Esophagus (tissue), 2 donors: Measurements from ENCODE around the gene LRRK1. TPM values are rescaled to one million over a fixed set of nuclear protein-coding genes. Genes with fewer than 3 reads are reported as not detected.
"Not testable (repeated sequence)": the region's sequence is repeated elsewhere in the genome, so short reads cannot be mapped to it uniquely, and the experiment has no call there.

Source experiments
- H3K27ac ChIP-seq, 2 donors: one replicate each; pipeline ENCODE4 v1.5.1; 2013; ENCODE audit warnings: low read depth in 2 of 2, mild to moderate bottlenecking in 2 of 2, inconsistent platforms in 1 of 2, low read length in 1 of 2, moderate library complexity in 1 of 2
- H3K27me3 ChIP-seq, 2 donors: one replicate each; pipeline ENCODE4 v1.6.1; 2013; ENCODE audit warnings: low read length in 2 of 2, control low read depth in 1 of 2, mild to moderate bottlenecking in 1 of 2; ENCODE audit not compliant: insufficient read depth in 2 of 2, control insufficient read depth in 1 of 2
- H3K36me3 ChIP-seq, 2 donors: one replicate each; pipeline ENCODE4 v1.6.1; 2013; ENCODE audit warnings: low read length in 1 of 2; ENCODE audit not compliant: control insufficient read depth in 2 of 2, insufficient read depth in 2 of 2
- H3K4me1 ChIP-seq, 2 donors: one replicate each; pipeline ENCODE4 v1.6.1; 2013; ENCODE audit warnings: low read length in 1 of 2; ENCODE audit not compliant: control insufficient read depth in 2 of 2, insufficient read depth in 2 of 2
- H3K4me3 ChIP-seq, 2 donors: one replicate each; pipeline ENCODE4 v1.5.1; 2013; ENCODE audit warnings: low read length in 2 of 2, mild to moderate bottlenecking in 2 of 2, low read depth in 1 of 2, moderate library complexity in 1 of 2
- H3K9me3 ChIP-seq, 2 donors: one replicate each; pipeline ENCODE4 v1.6.1; 2013; ENCODE audit warnings: mild to moderate bottlenecking in 2 of 2, low read depth in 1 of 2, low read length in 1 of 2, moderate library complexity in 1 of 2; ENCODE audit not compliant: control insufficient read depth in 2 of 2, insufficient read depth in 1 of 2
- WGBS, 2 donors: extraction: QIAGEN DNeasy Blood & Tissue Kit; methylation state at CpG; one replicate each; pipeline ENCODE4 v1.1.7; 2013; 5-methylcytosine and 5-hydroxymethylcytosine counted together
- polyA plus RNA-seq, 2 donors: library from polyadenylated mRNA; stranded (reverse); fragments of 200-250 nt; gene quantifications; one replicate each; pipeline ENCODE4 v1.2.3, GENCODE V29; 2013
- donor health status: healthy with polysubstance abuse.
- donor health status: Bipolar disorder and iron deficiency.

Gene LRRK1
- polyA plus RNA-seq, 2 donors = 4.4 to 7.0 TPM

DNA sequence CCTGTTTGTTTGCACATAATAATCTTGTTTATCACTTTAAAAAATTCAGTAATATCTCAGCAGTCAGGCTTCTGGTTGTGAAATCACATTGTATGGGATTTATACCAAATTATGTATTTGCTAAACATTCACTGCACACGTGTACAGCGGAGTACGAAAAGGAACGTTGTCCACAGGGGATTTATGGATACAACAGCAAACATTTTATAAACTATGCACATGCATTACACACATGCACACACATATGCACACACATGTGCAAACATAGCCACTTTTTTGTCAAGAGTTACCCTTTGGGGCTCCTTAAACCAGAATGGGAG, 150.5 kb downstream of the LRRK1 start:
- Histone ChIP-seq H3K36me3 (peaks cover 0 to 12% of the 10 kb centered on the region in 2 donors), H3K27me3 (no peaks in the 10 kb centered on the region), H3K4me1 (peaks cover 0 to 1% of the 10 kb centered on the region in 2 donors), H3K4me3 (no peak overlapping the region), H3K9me3 (no peaks in the 10 kb centered on the region), H3K27ac (no peak overlapping the region)
- 74 to 79% methylated on average over 4 of the region's 4 CpGs for WGBS, 2 donors

DNA sequence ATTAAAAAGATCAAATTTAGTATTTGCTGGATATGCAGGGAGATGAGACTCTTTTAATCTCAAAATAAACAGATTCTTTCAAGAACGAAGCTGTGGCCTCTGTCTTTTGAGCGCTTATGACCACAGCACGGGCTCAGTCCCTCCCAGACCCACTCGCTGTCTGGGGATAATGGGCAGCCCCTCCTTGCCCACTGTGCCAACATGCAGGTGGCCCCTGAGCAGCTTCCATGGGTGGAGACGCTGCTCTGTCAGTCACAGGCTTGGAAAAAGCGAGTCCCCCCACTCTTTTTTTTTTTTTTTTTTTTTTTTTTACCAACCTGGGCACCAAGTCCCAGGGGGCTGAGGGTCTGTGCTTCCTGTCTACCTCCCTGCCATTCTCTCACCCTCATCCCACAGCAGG, 150.9 kb downstream of the LRRK1 start:
- H3K9me3 ChIP-seq = no peaks in the 10 kb centered on the region
- 77 to 81% methylated on average over 6 of the region's 6 CpGs for WGBS, 2 donors
- no peaks in the 10 kb centered on the region for H3K27me3 ChIP-seq
- peak overlapping the region; percentile 35 to 50 for H3K27ac ChIP-seq
- H3K4me3 ChIP-seq = no peak overlapping the region
- H3K4me1 ChIP-seq = peaks cover 0 to 1% of the 10 kb centered on the region in 2 donors
- H3K36me3 ChIP-seq = peaks cover 0 to 12% of the 10 kb centered on the region in 2 donors

DNA sequence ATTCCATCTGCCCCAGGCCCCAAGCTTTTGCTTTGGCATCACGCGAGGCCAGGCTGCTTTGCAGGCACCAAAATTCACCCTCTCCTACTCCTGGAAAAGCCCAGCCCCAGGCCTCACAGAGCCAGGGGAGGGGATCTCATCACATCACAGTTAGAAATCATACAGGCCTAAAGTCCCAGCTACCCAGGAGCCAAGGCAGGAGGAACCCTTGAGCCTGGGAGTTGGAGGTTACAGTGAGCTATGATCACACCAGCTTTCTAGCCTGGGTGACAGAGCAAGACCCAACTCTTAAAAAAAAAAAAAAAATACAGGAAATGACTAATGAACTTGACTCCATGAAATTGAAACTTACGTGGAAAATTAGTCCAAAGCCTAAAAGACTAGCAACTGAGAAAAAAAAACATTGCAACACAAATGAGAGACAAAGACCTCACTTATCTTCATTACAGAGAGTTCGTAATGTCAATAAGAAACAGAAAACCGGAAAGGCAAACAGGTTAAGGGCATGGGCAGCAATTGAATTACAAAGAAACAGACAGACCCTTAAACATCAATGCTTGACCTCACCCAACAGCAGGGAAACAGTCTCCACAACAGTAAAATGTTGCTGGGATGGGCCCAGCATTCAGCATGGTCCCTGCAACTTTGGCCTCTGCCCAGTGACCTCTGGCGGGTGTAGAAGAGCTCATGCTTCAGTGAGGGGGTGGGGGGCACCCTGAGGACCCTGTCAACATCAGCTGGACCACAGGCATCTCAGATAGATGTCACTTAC, 151.5 kb downstream of the LRRK1 start:
- no peaks in the 10 kb centered on the region for H3K9me3 ChIP-seq
- 65 to 80% methylated on average over 6 of the region's 6 CpGs for WGBS, 2 donors
- H3K4me3 ChIP-seq = no peak overlapping the region
- H3K27me3 ChIP-seq = no peaks in the 10 kb centered on the region
- H3K27ac ChIP-seq = peak overlapping the region; percentile 50 to 62
- peaks cover 0 to 6% of the 10 kb centered on the region in 2 donors for H3K36me3 ChIP-seq
- H3K4me1 ChIP-seq = peaks cover 0 to 1% of the 10 kb centered on the region in 2 donors

DNA sequence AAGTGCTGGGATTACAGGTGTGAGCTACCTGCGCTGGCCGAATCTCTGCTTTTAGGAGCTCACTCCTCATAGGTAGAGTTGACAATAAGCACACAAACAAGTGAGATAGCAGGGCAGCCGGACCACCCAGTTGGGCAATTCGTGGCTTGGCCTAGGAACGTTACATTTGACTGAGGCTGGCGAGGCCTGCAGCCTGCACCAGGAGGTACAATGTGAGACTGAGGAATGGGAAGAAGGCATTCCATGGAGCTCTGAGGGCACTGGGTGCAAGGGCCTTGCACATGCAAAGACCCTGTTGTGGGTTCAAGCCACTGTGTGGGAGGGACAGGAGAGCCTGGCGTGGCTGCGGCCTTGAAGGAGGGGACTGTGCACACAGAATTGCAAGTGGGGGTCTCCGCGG, 152.5 kb downstream of the LRRK1 start:
- no peaks in the 10 kb centered on the region for H3K27me3 ChIP-seq
- H3K4me1 ChIP-seq = peaks cover 0 to 1% of the 10 kb centered on the region in 2 donors
- peaks cover 0 to 3% of the 10 kb centered on the region in 2 donors for H3K36me3 ChIP-seq
- WGBS, 2 donors = 94 to 96% methylated on average over 10 of the region's 10 CpGs
- no peak overlapping the region for H3K27ac ChIP-seq
- H3K4me3 ChIP-seq = no peak overlapping the region
- no peaks in the 10 kb centered on the region for H3K9me3 ChIP-seq

DNA sequence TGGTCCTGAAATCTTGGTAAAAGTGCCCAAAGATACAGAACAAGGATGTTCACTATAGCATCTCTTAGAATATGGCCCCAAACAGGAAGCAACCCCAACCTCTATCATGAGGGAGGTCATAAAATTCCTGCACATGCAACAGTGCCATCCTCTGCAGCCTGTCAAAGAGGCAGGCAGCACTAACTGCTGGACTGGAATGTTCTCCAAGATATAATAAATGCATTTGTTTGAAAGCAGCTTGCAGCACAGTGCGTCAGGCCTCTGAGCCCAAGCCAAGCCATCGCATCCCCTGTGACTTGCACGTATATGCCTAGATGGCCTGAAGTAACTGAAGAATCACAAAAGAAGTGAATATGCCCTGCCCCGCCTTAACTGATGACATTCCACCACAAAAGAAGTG, 153.1 kb downstream of the LRRK1 start:
- WGBS, 2 donors = 86 to 95% methylated on average over 4 of the region's 4 CpGs
- not testable (repeated sequence) for H3K4me3 ChIP-seq, H3K4me1 ChIP-seq, H3K27ac ChIP-seq, H3K9me3 ChIP-seq, H3K36me3 ChIP-seq, H3K27me3 ChIP-seq

DNA sequence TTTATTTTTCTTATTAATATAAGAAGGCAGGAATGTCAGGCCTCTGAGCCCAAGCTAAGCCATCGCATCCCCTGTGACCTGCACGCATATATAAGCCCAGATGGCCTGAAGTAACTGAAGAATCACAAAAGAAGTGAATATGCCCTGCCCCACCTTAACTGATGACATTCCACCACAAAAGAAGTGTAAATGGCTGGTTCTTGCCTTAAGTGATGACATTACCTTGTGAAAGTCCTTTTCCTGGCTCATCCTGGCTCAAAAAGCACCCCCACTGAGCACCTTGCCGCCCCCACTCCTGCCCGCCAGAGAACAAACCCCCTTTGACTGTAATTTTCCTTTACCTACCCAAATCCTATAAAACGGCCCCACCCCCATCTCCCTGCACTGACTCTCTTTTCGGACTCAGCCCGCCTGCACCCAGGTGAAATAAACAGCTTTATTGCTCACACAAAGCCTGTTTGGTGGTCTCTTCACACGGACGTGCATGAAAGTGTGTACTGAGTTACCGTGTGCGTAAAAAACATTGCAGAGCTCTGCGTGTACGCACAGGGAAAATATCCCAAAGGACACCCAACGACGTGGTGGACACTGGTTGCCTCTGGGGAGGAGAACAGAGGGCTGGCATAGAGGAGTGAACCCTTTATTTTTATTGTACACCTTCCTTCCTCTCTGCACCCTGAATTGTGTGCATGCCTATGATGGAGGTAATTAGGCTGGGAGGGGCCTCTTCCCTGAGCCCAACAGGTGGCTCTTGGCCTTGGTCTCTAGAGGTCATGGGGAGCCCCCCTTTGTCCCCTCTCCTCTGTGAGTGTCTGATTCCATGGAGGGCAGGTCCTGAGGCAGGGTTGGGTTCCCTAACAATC, 158.9 kb downstream of the LRRK1 start:
- not testable (repeated sequence) for H3K36me3 ChIP-seq, H3K9me3 ChIP-seq, H3K4me1 ChIP-seq, H3K4me3 ChIP-seq, H3K27me3 ChIP-seq, H3K27ac ChIP-seq
- WGBS, 2 donors = 85 to 89% methylated on average over 15 of the region's 15 CpGs

DNA sequence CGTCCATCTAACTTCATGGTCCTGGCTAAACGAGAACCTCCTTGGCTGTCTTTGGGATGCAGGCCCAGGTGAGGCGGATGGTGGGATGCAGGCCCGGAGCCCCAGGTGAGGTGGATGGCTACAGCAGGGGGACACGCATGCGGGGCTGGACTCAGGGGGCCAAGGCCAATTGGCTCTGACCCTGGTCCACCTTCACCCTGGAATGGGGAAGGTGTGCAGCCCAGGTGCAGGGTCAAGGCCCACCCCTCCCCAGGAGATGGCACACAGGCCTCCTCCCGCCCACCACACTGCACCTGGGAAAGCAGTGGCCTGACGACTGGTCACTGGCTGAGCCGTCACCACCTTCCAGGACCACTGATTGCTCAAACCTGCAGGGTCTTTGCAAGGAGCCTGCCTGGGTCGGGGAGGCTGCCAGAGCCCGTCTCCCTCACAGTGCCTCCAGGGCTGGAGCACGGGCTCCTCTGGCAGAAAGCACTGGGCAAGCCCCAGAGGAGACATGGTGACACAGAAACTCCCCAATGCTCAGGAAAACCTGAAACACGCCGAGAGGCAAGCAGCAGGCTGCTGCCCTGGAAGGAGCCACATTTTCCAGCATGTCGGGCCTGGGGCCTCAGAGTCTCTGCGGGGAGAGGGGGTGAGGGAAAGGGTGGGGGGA, 159.6 kb downstream of the LRRK1 start:
- WGBS, 2 donors = 83 to 88% methylated on average over 16 of the region's 16 CpGs
- H3K4me1 ChIP-seq = no peaks in the 10 kb centered on the region
- H3K36me3 ChIP-seq = no peaks in the 10 kb centered on the region
- no peaks in the 10 kb centered on the region for H3K27me3 ChIP-seq
- H3K4me3 ChIP-seq = no peak overlapping the region
- H3K27ac ChIP-seq = no peak overlapping the region
- no peaks in the 10 kb centered on the region for H3K9me3 ChIP-seq

DNA sequence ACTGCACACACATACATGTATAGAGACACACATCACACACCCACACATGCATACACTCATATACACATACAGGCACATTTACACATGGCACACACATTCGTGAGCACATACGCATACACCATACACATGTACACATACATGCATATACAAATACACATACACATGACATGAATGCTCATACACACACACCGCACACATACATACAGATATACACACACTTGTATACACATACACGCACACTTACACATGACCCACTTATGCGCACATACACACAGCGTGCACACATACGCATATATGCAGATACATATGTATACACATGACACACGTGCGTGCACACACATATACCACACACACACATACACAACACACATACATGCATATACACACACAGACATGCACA, 162.7 kb downstream of the LRRK1 start:
- Histone ChIP-seq H3K36me3 (no peaks in the 10 kb centered on the region), H3K4me1 (no peaks in the 10 kb centered on the region), H3K4me3 (no peak overlapping the region), H3K27ac (no peak overlapping the region), H3K9me3 (no peaks in the 10 kb centered on the region), H3K27me3 (no peaks in the 10 kb centered on the region)
- WGBS, 2 donors = 97 to 98% methylated on average over 9 of the region's 9 CpGs

DNA sequence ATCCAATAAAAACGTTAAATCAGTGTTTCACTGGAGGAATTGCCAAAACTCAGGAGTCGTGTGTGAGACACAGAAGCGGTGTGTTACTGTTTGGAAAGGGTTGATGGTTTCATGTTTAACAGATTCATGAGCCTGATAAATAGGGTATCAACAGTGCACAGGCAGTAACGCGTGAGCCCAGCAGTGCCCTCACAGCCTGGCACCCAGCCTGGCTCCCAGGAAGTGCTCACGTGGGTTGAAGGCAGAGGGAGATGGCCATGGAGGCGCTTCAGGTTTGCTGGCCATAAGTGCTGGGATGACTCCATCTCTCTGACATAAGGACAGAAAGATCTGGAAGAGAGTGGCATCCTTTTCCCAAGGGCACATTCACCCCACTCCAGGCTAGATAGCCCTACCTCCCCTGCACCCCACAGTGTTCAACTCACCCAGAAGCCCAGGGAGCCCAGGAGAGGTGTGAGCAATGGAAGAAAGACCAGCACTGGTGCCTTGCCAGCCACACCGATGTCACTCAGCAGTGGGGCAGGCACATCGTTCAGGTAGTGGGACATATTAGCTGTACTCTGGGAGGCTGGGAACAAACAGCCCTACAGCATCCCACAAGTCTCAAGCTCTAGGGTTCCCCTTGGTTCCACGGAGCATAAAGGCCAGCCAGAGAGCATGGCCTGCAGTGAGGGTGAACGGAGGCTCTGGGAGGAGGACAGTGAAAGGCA, 164.3 kb downstream of the LRRK1 start:
- H3K4me3 ChIP-seq = no peak overlapping the region
- 39 to 55% methylated on average over 11 of the region's 11 CpGs for WGBS, 2 donors

More for the DNA sequence above, 164.3 kb downstream of the LRRK1 start:
- no peaks in the 10 kb centered on the region for H3K27me3 ChIP-seq
- no peaks in the 10 kb centered on the region for H3K4me1 ChIP-seq
- H3K27ac ChIP-seq = no peak overlapping the region
- no peaks in the 10 kb centered on the region for H3K9me3 ChIP-seq
- no peaks in the 10 kb centered on the region for H3K36me3 ChIP-seq
